NCI-H1105 (cell line): ENCODE results near the gene CA12.

Source experiments
- DNase-seq: peaks from one replicate; lab custom pipeline; 2025; lab: John Stamatoyannopoulos, UW

The CA12 gene

DNA sequence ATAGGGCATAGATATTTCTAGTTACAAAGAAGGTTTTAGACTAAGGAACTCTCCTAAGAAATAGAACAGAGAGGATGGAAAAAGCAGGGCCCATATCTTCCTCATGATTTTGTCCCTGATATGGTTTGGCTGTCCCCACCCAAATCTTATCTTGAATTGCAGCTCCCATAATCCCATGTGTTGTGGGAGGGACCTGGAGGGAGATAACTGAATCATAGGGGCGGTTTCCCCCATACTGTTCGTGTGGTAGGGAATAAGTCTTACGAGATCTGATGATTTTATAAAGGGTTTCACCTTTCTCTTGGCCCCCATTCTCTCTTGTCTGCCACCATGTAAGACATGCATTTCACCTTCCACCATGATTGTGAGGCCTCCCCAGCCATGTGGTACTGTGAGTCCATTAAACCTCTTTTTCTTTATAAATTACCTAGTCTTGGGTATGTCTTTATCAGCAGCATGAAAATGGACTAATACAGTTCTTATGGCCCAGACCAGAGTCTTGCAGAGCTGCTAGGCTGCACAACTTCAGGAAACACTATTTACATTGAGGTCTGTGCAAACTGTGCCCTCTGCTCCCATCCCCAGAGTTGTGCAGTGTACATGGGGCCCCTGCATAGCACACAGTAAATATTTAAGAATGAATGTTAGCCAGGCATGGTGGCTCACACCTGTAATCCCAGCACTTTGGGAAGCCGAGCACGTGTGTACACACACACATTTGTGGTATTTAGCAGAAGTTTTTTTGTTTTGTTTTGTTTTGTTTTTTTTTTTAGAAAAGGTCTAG is 20.3 kb upstream of the CA12 start:
- no peak for DNase-seq

DNA sequence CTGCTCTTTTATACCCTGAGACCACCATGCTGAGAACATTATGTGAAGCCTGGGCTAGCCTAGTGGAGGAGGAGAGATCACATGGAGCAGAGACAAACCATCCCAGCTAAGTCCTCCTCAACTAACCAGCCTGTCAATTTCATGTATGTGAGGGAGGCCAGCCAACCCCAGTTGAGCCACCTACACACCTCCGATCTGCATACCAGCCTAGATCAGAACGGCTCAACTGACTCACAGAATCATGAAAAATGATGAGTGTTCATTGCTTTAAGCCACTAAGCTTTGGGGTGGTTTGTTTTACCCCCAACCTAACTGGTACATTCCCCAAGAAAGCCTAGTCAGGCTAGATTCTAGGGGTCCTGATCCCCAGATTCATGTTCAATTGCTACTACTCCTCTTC is 19.4 kb upstream of the CA12 start:
- no peak for DNase-seq

GRCh38 chr15:63398456-63398855 is 16.8 kb upstream of the CA12 start:
- no peak for DNase-seq

- DNase-seq: no peak
Measured at GRCh38 chr15:63396152-63396928, 14.7 kb upstream of the CA12 start.

DNA sequence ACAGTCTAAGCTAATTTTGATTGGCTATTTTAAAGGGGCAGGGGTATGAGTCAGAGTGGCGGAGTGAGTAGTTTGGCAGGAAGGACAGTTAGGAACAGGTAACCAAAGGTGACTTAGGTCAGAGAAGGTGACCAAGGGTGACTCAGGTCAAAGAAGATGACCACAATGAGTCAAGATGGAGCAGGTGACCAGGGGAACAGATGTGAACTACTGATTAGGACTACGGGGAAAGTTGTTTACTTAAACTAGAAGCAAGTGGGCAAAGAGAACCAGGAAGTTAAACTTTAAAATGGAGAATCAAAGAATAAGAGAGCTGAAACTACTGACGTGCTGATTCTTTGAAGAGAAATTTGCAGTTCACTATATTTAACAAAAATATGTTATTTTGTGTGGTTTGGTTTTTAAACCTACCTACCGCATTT is 14.1 kb upstream of the CA12 start:
- no peak for DNase-seq

DNA sequence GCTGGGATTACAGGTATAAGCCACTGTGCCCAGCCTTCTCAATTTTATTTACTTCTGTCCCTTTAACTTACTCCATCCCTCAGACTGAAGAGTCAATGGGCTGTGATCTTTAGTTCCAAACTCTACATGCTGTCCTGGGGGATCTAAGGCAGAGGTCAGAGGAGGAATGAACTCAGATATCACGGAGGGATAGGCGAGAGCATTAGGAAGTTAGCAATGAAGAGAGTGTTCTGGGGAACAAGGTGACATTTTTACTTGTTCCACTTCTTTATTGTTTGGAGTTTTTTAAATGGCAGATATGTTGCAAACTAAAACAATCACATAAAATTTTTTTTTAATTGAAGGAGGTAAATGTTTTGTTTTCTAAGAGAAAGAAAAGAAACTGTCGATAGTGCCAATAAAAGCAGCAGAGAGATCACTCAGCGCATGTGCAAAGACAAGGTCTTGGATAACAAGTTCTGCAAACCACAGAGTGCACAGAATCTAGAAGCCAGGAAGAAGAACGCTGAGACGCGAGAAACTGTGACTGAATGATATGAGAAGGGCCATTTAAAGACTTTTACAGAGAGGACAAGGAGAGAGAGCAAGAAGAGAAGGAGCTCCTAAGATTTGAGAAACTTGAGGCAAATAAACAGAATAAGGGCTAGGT is 10.8 kb upstream of the CA12 start:
- no peak for DNase-seq

- no peak for DNase-seq
Measured at GRCh38 chr15:63391669-63392360, 10.2 kb upstream of the CA12 start.

DNA sequence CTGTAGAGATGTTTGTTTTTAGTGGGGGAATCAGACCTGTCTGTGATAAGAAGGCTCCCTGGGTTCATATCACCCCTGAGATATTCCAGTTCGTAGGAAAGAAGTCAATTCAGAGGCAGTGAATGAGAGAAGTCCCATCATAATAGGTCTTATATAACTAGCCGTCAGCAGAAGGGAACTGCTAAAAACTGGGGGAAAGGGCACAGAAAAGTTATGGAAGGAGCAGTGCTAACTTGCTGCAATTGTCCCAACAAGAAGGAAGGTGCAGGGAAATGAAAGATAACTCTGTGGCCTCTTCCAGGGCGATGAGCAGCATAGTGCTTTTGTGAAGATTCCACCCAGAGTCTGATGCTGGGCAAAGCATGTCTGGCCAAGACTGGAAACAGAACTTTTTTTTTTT is 9.0 kb upstream of the CA12 start:
- no peak for DNase-seq

DNA sequence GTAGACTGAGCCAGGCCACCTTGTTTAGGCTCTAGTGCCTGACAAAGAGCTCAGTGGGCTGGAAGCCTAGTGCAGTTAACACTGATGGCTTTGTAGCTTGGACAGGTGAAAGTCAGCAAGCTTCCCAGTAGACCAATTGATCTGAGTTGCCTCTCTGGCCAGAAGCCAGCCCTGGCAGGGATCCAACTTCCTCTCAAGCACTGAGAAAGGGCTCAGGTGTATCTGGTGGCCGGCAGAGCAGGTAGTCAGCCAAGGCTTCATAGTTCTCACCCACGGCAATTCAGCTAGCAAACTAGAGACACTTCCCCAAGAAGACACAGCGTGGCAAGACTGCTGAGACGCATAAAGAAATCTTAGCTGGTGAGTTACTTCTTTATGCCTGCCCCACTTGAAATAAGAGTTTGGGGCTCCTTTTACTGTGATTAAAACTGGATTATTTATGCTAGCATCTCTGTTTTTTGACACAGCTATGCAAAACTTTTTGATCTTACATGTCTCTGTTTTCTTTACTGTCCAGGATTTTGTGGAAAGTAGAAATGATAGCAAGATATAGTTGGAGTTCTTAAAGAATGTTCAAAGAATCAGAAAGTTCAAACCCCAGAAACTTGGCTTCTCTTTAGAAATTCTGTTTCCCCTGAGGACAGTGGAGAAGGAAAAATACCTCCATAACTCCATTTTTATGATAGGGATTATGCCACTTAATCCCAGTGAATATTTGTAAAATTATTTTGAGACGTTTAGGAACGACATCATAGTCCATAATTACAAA is 8.4 kb upstream of the CA12 start:
- peak; percentile 100 for DNase-seq

DNA sequence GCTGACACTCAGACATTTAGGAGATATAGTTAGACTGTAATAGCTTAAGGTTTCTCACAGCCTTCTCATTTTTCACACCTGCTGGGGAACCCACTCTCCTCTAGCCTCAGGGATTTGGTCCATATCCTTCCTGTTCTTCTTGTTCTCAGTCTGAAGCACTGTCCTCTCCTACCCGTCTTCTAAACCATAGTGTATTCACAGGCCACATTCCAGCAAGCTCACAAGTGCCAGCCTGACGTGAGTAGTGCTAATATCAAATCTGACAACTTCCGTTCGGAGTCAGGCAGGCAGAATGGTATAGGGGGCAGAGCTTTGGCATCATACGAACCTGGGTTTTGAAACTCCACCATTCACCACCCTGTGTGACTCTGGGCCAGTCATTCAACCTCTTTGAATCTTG is 6.9 kb upstream of the CA12 start:
- no peak for DNase-seq

GRCh38 chr15:63387748-63388493 is 6.3 kb upstream of the CA12 start:
- DNase-seq: no peak

GRCh38 chr15:63385911-63386531 is 4.4 kb upstream of the CA12 start:
- DNase-seq: no peak

DNA sequence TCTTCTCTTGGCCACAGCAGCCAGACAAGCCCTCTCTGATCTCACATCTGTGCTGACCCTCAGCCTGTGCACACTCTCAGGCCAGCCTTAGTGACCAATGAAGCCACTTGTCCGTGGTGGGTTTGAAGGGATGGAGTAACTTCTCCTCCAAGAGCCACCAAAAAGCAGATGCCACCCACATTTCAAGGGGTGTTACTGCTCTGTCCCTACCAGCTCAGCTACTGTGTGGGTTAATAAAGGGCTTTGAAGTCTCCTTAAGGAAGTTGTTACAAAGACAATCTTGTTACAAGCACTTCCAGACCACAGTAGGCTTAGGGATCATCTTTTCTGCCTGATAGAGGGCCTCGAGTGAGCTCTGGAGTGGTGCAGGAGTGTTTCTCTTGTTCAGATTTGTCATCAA is 3.3 kb upstream of the CA12 start:
- no peak for DNase-seq

- DNase-seq: no peak
Measured at GRCh38 chr15:63382966-63383710, 1.5 kb upstream of the CA12 start.

- no peak for DNase-seq
Measured at GRCh38 chr15:63380808-63381282, 801 bp downstream of the CA12 start.

GRCh38 chr15:63380151-63380807 is 1.4 kb downstream of the CA12 start:
- DNase-seq: no peak

- no peak for DNase-seq
Measured at GRCh38 chr15:63379492-63380150, 2.0 kb downstream of the CA12 start.

DNA sequence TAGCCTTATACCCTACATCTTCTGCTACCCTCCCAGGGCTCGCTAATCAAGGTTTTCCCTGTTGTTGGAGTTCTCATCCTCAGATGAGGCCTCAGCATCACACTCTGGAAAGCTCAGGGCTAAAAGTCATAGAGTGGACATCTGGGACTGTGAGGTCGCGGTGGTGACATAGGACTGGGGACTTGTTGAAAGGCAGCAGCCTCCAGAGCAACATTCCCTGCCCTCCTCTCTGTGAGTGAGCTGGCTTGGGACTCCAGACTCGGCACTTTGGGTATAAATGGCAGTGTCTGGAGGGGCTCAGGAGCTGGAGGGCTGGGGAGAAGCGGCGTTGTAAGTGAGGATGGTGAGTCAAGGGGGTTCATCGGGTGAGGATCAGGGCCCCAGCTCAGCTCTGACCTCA is 2.7 kb downstream of the CA12 start:
- no peak for DNase-seq
